HEK293 (cell line): Measurements from ENCODE around the gene CYP2B6.

Experiments
- CTCF ChIA-PET: fragments of 350-600 bp; formaldehyde crosslinking; extraction: SDS; loops from one replicate; lab custom pipeline; 2021; ENCODE audit warnings: antibody characterized with exemption; lab: Yijun Ruan, JAX
- POLR2A ChIA-PET: fragments of 300-600 bp; formaldehyde crosslinking; extraction: SDS; loops from one replicate; lab custom pipeline; 2020; ENCODE audit warnings: antibody characterized with exemption, inconsistent platforms; lab: Yijun Ruan, JAX
- H3K27ac ChIP-seq: fragments of 200-500 bp; sonication (Bioruptor generic); 2 replicates; pipeline ENCODE4 v1.5.1; 2014; ENCODE audit warnings: low read depth, low read length, control low read depth, inconsistent platforms; ENCODE audit errors: extremely low read depth
- H3K36me3 ChIP-seq, 2 experiments: fragments of 200-500 bp in 1 of 2; sonication (Bioruptor generic) in 1 of 2; 1 replicate in 1 of 2; 2 replicates in 1 of 2; pipeline ENCODE4 v1.5.1; 2014 to 2017; ENCODE audit warnings: inconsistent platforms in 2 of 2, low read length in 2 of 2; ENCODE audit not compliant: control insufficient read depth in 2 of 2, insufficient read depth in 1 of 2
- H3K4me1 ChIP-seq: fragments of 200-500 bp; sonication (Bioruptor generic); 2 replicates; pipeline ENCODE4 v1.5.1; 2014; ENCODE audit warnings: mild to moderate bottlenecking, low read length, inconsistent platforms; ENCODE audit not compliant: control insufficient read depth, insufficient read depth
- H3K4me3 ChIP-seq: 2 replicates; pipeline ENCODE4 v1.5.1; 2011; ENCODE audit warnings: low read depth, mild to moderate bottlenecking, control low read depth, low read length, moderate library complexity
- H3K9me3 ChIP-seq: fragments of 200-500 bp; sonication (Bioruptor generic); 2 replicates; pipeline ENCODE4 v1.5.1; 2014; ENCODE audit warnings: low read depth, low read length, inconsistent platforms; ENCODE audit not compliant: control insufficient read depth, insufficient read depth
- KLF1 ChIP-seq: fragments of 450-650 bp; formaldehyde crosslinking; IDR thresholded peaks from 2 replicates; pipeline ENCODE4 v1.5.1; 2016; ENCODE audit warnings: missing biosample characterization, missing genetic modification characterization
- OSR2 ChIP-seq: fragments of 450-650 bp; formaldehyde crosslinking; IDR thresholded peaks from 2 replicates; pipeline ENCODE4 v1.5.1; 2016; ENCODE audit warnings: missing biosample characterization, missing genetic modification characterization
- PRDM1 ChIP-seq: fragments of 450-650 bp; formaldehyde crosslinking; IDR thresholded peaks from 2 replicates; pipeline ENCODE4; 2016; ENCODE audit warnings: missing biosample characterization, missing genetic modification characterization
- SALL2 ChIP-seq: fragments of 450-650 bp; formaldehyde crosslinking; IDR thresholded peaks from 2 replicates; pipeline ENCODE4 v1.5.0; 2017; ENCODE audit warnings: missing biosample characterization, mild to moderate bottlenecking, missing genetic modification characterization, borderline replicate concordance
- SCRT2 ChIP-seq: fragments of 450-650 bp; formaldehyde crosslinking; IDR thresholded peaks from 2 replicates; pipeline ENCODE4 v1.5.1; 2016; ENCODE audit warnings: missing biosample characterization, missing genetic modification characterization
- SP2 ChIP-seq: fragments of 450-650 bp; formaldehyde crosslinking; IDR thresholded peaks from 2 replicates; pipeline ENCODE4 v1.5.1; 2016; ENCODE audit warnings: missing biosample characterization, missing genetic modification characterization
- SP3 ChIP-seq: fragments of 450-650 bp; formaldehyde crosslinking; IDR thresholded peaks from 2 replicates; pipeline ENCODE4 v1.5.1; 2016; ENCODE audit warnings: missing biosample characterization, missing genetic modification characterization
- WT1 ChIP-seq: fragments of 450-650 bp; formaldehyde crosslinking; IDR thresholded peaks from 2 replicates; pipeline ENCODE4 v1.5.1; 2016; ENCODE audit warnings: missing biosample characterization, missing genetic modification characterization
- ZBTB17 ChIP-seq: fragments of 450-650 bp; formaldehyde crosslinking; IDR thresholded peaks from 2 replicates; pipeline ENCODE4 v1.5.1; 2016; ENCODE audit warnings: missing biosample characterization, missing genetic modification characterization
- ZFP69B ChIP-seq: fragments of 450-650 bp; formaldehyde crosslinking; IDR thresholded peaks from 2 replicates; pipeline ENCODE4 v1.5.1; 2016; ENCODE audit warnings: missing biosample characterization, missing genetic modification characterization
- ZNF211 ChIP-seq: fragments of 450-650 bp; formaldehyde crosslinking; IDR thresholded peaks from 2 replicates; pipeline ENCODE4 v1.5.1; 2016; ENCODE audit warnings: low read depth, missing biosample characterization, missing genetic modification characterization
- ZNF239 ChIP-seq: fragments of 450-650 bp; formaldehyde crosslinking; IDR thresholded peaks from 2 replicates; pipeline ENCODE4 v1.5.1; 2016; ENCODE audit warnings: missing biosample characterization, missing genetic modification characterization
- ZNF266 ChIP-seq: fragments of 450-650 bp; formaldehyde crosslinking; IDR thresholded peaks from 2 replicates; pipeline ENCODE4 v1.5.1; 2016; ENCODE audit warnings: missing biosample characterization, missing genetic modification characterization, low read depth
- ZNF335 ChIP-seq: fragments of 450-650 bp; formaldehyde crosslinking; conservative IDR thresholded peaks from 2 replicates; pipeline ENCODE4 v1.5.1; 2016; ENCODE audit warnings: missing biosample characterization, missing genetic modification characterization
- ZNF366 ChIP-seq: fragments of 450-650 bp; formaldehyde crosslinking; conservative IDR thresholded peaks from 2 replicates; pipeline ENCODE4 v1.5.1; 2016; ENCODE audit warnings: missing biosample characterization, missing genetic modification characterization
- ZNF501 ChIP-seq: fragments of 450-650 bp; formaldehyde crosslinking; IDR thresholded peaks from 2 replicates; pipeline ENCODE4 v1.5.1; 2016; ENCODE audit warnings: missing biosample characterization, missing genetic modification characterization
- ZNF544 ChIP-seq: fragments of 450-650 bp; formaldehyde crosslinking; IDR thresholded peaks from 2 replicates; pipeline ENCODE4 v1.5.0; 2017; ENCODE audit warnings: missing biosample characterization, missing genetic modification characterization
- ZNF623 ChIP-seq: fragments of 450-650 bp; formaldehyde crosslinking; IDR thresholded peaks from 2 replicates; pipeline ENCODE4 v1.5.1; 2016; ENCODE audit warnings: missing biosample characterization, missing genetic modification characterization
- ZNF791 ChIP-seq: fragments of 450-650 bp; formaldehyde crosslinking; IDR thresholded peaks from 2 replicates; pipeline ENCODE4 v1.5.1; 2016; ENCODE audit warnings: missing biosample characterization, missing genetic modification characterization
- TF ChIP-seq, protein P1 (sequence below): fragments of 450-650 bp; formaldehyde crosslinking; IDR thresholded peaks from 2 replicates; pipeline ENCODE4 v1.5.0; 2017; ENCODE audit warnings: missing biosample characterization, missing genetic modification characterization, borderline replicate concordance
- TF ChIP-seq, protein P2 (sequence below): fragments of 450-650 bp; formaldehyde crosslinking; IDR thresholded peaks from 2 replicates; pipeline ENCODE4 v1.5.1; 2017; ENCODE audit warnings: missing biosample characterization, missing genetic modification characterization
- TF ChIP-seq, protein P3 (sequence below): fragments of 450-650 bp; formaldehyde crosslinking; IDR thresholded peaks from 2 replicates; pipeline ENCODE4 v1.5.1; 2017; ENCODE audit warnings: missing biosample characterization, missing genetic modification characterization
- TF ChIP-seq, protein P4 (sequence below): fragments of 450-650 bp; formaldehyde crosslinking; IDR thresholded peaks from 2 replicates; pipeline ENCODE4 v1.5.1; 2016; ENCODE audit warnings: missing biosample characterization, missing genetic modification characterization

The CYP2B6 gene

DNA sequence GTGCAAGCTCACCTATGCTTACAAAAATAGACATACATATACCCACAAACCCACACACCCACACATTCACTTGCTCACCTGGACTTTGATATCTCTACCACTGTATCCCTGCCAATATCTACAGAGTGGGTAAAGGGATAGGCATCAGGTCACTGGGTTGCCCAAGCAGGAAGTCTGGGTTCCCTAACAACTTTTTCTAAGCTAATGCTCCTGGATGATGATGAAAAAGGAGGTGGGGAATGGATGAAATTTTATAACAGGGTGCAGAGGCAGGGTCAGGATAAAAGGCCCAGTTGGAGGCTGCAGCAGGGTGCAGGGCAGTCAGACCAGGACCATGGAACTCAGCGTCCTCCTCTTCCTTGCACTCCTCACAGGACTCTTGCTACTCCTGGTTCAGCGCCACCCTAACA lies at the start of gene CYP2B6:
CYP2B6 (plus strand) TSS at position 311 of the 410 bp plus-strand sequence; CDS start at position 335, 24 bp downstream.
- POLR2A ChIA-PET = interaction anchor here (1.2 kb wide), 1 partner anchor 14 kb away, joined by 3 read pairs; no protein-coding TSS in a partner anchor

DNA sequence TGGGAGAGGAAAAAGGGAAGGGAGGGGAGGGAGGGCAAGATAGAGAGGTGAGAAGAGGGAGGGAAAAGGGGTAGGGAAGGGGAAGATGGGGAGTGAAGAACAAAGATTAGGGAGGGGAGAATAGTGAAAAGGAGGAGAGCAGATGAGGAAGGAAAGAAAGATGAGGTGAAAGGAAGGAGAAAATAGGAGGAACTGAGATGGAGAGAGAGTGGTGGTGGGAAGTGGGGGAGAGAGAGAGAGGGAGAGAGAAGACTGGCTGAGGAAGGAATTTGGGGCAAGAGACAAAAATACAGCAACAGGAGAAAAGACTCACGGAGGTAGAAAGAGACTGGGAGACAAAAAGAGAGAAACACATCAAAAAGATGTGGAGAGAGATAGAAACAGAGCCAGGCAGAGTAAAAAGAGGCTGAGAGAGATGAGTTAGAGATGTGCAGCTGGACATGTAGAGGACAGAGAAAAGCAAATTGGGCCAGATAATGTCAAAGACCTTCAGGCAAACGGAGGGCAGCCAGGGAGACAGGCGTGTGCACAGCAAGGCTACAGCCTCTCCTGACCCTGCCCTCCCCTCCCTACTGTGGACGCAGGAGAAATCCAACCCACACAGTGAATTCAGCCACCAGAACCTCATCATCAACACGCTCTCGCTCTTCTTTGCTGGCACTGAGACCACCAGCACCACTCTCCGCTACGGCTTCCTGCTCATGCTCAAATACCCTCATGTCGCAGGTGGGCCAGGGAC lies 49.4 kb upstream of the CYP2B6 start:
- Histone ChIP-seq H3K4me3 (no peak overlapping the region), H3K36me3 (no peaks in the 10 kb centered on the region), H3K27ac (no peak overlapping the region), H3K4me1 (no peaks in the 10 kb centered on the region), H3K9me3 (peaks cover 4% of the 10 kb centered on the region)
- POLR2A ChIA-PET = no interaction called here
- CTCF ChIA-PET = interaction anchor here (0.6 to 1.4 kb wide), 3 partner anchors 8 to 552 kb away, joined by 3 to 7 read pairs (median 3); no protein-coding TSS in a partner anchor
- TF ChIP-seq SP2 (tag by site-specific recombination) (no peak), SCRT2 (tag by site-specific recombination) (peak; percentile 33; the same call in 1 of the 2 replicates), ZNF266 (tag by site-specific recombination) (0 out of 2 replicates have a peak, but pooled peaks have one; percentile 27), ZNF211 (tag by site-specific recombination) (no peak), ZNF501 (tag by site-specific recombination) (no peak), ZNF335 (tag by site-specific recombination) (peak; percentile 68), SALL2 (0 out of 2 replicates have a peak, but pooled peaks have one; percentile 48), SP3 (tag by site-specific recombination) (no peak), ZNF544 (tag by site-specific recombination) (0 out of 2 replicates have a peak, but pooled peaks have one; percentile 54), ZNF366 (peak; percentile 89), WT1 (tag by site-specific recombination) (0 out of 2 replicates have a peak, but pooled peaks have one; percentile 36), ZBTB17 (tag by site-specific recombination) (peak; percentile 79), ZNF623 (tag by site-specific recombination) (no peak), ZNF791 (tag by site-specific recombination) (peak; percentile 55; the same call in 1 of the 2 replicates), PRDM1 (tag by site-specific recombination) (peak; percentile 97), ZNF239 (0 out of 2 replicates have a peak, but pooled peaks have one; percentile 34)
- TF ChIP-seq, protein P1, sequence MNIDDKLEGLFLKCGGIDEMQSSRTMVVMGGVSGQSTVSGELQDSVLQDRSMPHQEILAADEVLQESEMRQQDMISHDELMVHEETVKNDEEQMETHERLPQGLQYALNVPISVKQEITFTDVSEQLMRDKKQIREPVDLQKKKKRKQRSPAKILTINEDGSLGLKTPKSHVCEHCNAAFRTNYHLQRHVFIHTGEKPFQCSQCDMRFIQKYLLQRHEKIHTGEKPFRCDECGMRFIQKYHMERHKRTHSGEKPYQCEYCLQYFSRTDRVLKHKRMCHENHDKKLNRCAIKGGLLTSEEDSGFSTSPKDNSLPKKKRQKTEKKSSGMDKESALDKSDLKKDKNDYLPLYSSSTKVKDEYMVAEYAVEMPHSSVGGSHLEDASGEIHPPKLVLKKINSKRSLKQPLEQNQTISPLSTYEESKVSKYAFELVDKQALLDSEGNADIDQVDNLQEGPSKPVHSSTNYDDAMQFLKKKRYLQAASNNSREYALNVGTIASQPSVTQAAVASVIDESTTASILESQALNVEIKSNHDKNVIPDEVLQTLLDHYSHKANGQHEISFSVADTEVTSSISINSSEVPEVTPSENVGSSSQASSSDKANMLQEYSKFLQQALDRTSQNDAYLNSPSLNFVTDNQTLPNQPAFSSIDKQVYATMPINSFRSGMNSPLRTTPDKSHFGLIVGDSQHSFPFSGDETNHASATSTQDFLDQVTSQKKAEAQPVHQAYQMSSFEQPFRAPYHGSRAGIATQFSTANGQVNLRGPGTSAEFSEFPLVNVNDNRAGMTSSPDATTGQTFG (tag by site-specific recombination) = 0 out of 2 replicates have a peak, but pooled peaks have one; percentile 21
- TF ChIP-seq, protein P2, sequence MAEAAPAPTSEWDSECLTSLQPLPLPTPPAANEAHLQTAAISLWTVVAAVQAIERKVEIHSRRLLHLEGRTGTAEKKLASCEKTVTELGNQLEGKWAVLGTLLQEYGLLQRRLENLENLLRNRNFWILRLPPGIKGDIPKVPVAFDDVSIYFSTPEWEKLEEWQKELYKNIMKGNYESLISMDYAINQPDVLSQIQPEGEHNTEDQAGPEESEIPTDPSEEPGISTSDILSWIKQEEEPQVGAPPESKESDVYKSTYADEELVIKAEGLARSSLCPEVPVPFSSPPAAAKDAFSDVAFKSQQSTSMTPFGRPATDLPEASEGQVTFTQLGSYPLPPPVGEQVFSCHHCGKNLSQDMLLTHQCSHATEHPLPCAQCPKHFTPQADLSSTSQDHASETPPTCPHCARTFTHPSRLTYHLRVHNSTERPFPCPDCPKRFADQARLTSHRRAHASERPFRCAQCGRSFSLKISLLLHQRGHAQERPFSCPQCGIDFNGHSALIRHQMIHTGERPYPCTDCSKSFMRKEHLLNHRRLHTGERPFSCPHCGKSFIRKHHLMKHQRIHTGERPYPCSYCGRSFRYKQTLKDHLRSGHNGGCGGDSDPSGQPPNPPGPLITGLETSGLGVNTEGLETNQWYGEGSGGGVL (tag by site-specific recombination) = peak; percentile 57
- TF ChIP-seq, protein P3, sequence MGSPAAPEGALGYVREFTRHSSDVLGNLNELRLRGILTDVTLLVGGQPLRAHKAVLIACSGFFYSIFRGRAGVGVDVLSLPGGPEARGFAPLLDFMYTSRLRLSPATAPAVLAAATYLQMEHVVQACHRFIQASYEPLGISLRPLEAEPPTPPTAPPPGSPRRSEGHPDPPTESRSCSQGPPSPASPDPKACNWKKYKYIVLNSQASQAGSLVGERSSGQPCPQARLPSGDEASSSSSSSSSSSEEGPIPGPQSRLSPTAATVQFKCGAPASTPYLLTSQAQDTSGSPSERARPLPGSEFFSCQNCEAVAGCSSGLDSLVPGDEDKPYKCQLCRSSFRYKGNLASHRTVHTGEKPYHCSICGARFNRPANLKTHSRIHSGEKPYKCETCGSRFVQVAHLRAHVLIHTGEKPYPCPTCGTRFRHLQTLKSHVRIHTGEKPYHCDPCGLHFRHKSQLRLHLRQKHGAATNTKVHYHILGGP (tag by site-specific recombination) = no peak
- TF ChIP-seq, protein P4, sequence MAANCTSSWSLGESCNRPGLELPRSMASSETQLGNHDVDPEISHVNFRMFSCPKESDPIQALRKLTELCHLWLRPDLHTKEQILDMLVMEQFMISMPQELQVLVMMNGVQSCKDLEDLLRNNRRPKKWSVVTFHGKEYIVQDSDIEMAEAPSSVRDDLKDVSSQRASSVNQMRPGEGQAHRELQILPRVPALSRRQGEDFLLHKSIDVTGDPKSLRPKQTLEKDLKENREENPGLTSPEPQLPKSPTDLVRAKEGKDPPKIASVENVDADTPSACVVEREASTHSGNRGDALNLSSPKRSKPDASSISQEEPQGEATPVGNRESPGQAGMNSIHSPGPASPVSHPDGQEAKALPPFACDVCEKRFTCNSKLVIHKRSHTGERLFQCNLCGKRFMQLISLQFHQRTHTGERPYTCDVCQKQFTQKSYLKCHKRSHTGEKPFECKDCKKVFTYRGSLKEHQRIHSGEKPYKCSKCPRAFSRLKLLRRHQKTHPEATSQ (tag by site-specific recombination) = no peak

More for the DNA sequence above, at the start of gene CYP2B6:
- CTCF ChIA-PET = interaction anchor here (0.6 to 2.3 kb wide), 4 partner anchors 16 to 930 kb away, joined by 3 to 10 read pairs (median 3); no protein-coding TSS in a partner anchor
- no peaks in the 10 kb centered on the region for H3K4me1 ChIP-seq
- H3K9me3 ChIP-seq = no peaks in the 10 kb centered on the region; the same call in 1 of the 2 replicates
- no peaks in the 10 kb centered on the region; a peak in 1 of 3 replicates for H3K36me3 ChIP-seq
- no peak within 1 kb of the TSS for H3K27ac ChIP-seq
- H3K4me3 ChIP-seq = no peak within 1 kb of the TSS
- TF ChIP-seq KLF1 (no peak), ZFP69B (tag by site-specific recombination) (no peak), OSR2 (tag by site-specific recombination) (no peak)
